ENCODE data around the gene KIFC3. TPM values are rescaled to one million over a fixed set of nuclear protein-coding genes. Genes with fewer than 3 reads are reported as not detected.

Gene KIFC3
- total and polyA plus RNA-seq, 7 experiments from 2014 or later = 0.73 to 9.2 (median 1.6) TPM; not detected in 3

DNA sequence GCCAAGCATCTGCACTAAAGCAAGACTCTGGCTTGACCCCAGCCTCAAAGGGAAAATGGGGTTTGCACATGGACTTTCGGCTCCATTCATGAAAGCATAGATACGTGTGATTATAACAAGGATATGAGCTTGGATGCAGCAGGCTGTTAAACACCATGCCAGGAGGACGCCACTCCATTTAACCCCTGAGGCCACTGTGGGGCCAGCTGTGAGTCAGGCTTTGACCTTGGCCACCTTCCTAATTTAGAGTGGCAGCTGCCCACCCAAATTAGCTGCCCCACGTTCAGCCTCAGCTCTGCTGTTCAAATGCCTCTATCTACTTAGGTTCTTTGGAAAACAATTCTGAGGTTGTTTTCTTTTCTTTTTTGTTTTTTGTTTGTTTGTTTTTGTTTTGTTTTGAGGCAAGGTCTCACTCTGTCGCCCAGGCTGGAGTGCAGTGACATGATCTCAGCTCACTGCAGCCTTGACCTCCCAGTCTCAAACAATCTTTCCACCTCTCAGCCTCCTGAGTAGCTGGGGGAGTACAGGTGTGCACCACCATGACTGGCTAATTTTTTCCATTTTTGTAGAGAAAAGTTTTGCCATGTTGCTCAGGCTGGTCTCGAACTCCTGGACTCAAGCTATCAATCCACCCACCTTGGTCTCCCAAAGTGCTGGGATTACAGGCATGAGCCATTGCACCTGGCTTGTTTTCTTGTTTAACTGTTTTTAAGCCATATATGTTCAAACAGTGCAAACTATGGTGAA lies 23.2 kb upstream of the KIFC3 start:
- ChIA-PET POLR2A (no interaction called here), CTCF (interaction anchor here (0.7 kb wide), 1 partner anchor 778 kb away, joined by 3 read pairs; no protein-coding TSS in a partner anchor)
- no peak overlapping the region for H3K4me3 Mint-ChIP-seq
- H3K36me3 ChIP-seq (ENCODE audit: control insufficient read depth in 2 of 3, insufficient read depth in 3 of 3, low read length in 3 of 3) = no peaks in the 10 kb centered on the region
- peaks cover 0 to 2% (median 0%) of the 10 kb centered on the region in 11 donors for H3K9me3 Mint-ChIP-seq
- H3K27me3 ChIP-seq (ENCODE audit: control insufficient read depth in 2 of 2, insufficient read depth in 2 of 2, low read length in 2 of 2) = no peaks in the 10 kb centered on the region
- no peaks in the 10 kb centered on the region for H3K9me3 ChIP-seq (ENCODE audit: control insufficient read depth in 2 of 3, low read length in 3 of 3)
- H3K4me1 ChIP-seq (ENCODE audit: control insufficient read depth in 2 of 2, insufficient read depth in 2 of 2, low read length in 2 of 2) = no peaks in the 10 kb centered on the region
- H3K27ac ChIP-seq (ENCODE audit: low read depth, low read length) = no peak overlapping the region
- no peak overlapping the region for H3K27ac Mint-ChIP-seq
- no peak overlapping the region for H3K4me3 ChIP-seq (ENCODE audit: low read length)
- H3K4me1 Mint-ChIP-seq = peaks cover 0 to 3% (median 0%) of the 10 kb centered on the region in 7 donors
- ATAC-seq = no peak
- DNase-seq = no peak
- intact Hi-C loops (cut with micrococcal nuclease) = no loop called here
- peaks cover 0 to 32% (median 6%) of the 10 kb centered on the region in 5 donors for H3K27me3 Mint-ChIP-seq
- H3K36me3 Mint-ChIP-seq = no peaks in the 10 kb centered on the region

GRCh38 chr16:57824888-57825287 lies 22.6 kb upstream of the KIFC3 start:
- no peak for ATAC-seq
- Mint-ChIP-seq H3K27me3 (peaks cover 0 to 32% (median 6%) of the 10 kb centered on the region in 5 donors), H3K27ac (no peak overlapping the region), H3K4me1 (peaks cover 0 to 3% (median 0%) of the 10 kb centered on the region in 7 donors), H3K4me3 (no peak overlapping the region), H3K9me3 (peaks cover 0 to 2% (median 0%) of the 10 kb centered on the region in 11 donors), H3K36me3 (no peaks in the 10 kb centered on the region)
- Histone ChIP-seq H3K36me3 (ENCODE audit: control insufficient read depth in 2 of 3, insufficient read depth in 3 of 3, low read length in 3 of 3) (no peaks in the 10 kb centered on the region), H3K27ac (ENCODE audit: low read depth, low read length) (no peak overlapping the region), H3K27me3 (ENCODE audit: control insufficient read depth in 2 of 2, insufficient read depth in 2 of 2, low read length in 2 of 2) (no peaks in the 10 kb centered on the region), H3K9me3 (ENCODE audit: control insufficient read depth in 2 of 3, low read length in 3 of 3) (no peaks in the 10 kb centered on the region), H3K4me1 (ENCODE audit: control insufficient read depth in 2 of 2, insufficient read depth in 2 of 2, low read length in 2 of 2) (no peaks in the 10 kb centered on the region), H3K4me3 (ENCODE audit: low read length) (no peak overlapping the region)
- CTCF ChIA-PET = no interaction called here
- POLR2A ChIA-PET = no interaction called here
- intact Hi-C loops (cut with micrococcal nuclease) = no loop called here
- no peak for DNase-seq

- ATAC-seq = no peak
- Histone ChIP-seq H3K4me3 (ENCODE audit: low read length) (no peak overlapping the region), H3K36me3 (ENCODE audit: control insufficient read depth in 2 of 3, insufficient read depth in 3 of 3, low read length in 3 of 3) (no peaks in the 10 kb centered on the region), H3K4me1 (ENCODE audit: control insufficient read depth in 2 of 2, insufficient read depth in 2 of 2, low read length in 2 of 2) (no peaks in the 10 kb centered on the region), H3K9me3 (ENCODE audit: control insufficient read depth in 2 of 3, low read length in 3 of 3) (no peaks in the 10 kb centered on the region), H3K27me3 (ENCODE audit: control insufficient read depth in 2 of 2, insufficient read depth in 2 of 2, low read length in 2 of 2) (no peaks in the 10 kb centered on the region), H3K27ac (ENCODE audit: low read depth, low read length) (no peak overlapping the region)
- Mint-ChIP-seq H3K4me3 (no peak overlapping the region), H3K4me1 (peaks cover 0 to 3% (median 0%) of the 10 kb centered on the region in 7 donors), H3K9me3 (peaks cover 0 to 2% (median 0%) of the 10 kb centered on the region in 11 donors), H3K27ac (no peak overlapping the region), H3K36me3 (no peaks in the 10 kb centered on the region), H3K27me3 (peaks cover 0 to 30% (median 6%) of the 10 kb centered on the region in 5 donors)
- DNase-seq = no peak
- ChIA-PET CTCF (no interaction called here), POLR2A (no interaction called here)
- intact Hi-C loops (cut with micrococcal nuclease) = no loop called here
Measured at GRCh38 chr16:57823836-57824235, 21.5 kb upstream of the KIFC3 start.

DNA sequence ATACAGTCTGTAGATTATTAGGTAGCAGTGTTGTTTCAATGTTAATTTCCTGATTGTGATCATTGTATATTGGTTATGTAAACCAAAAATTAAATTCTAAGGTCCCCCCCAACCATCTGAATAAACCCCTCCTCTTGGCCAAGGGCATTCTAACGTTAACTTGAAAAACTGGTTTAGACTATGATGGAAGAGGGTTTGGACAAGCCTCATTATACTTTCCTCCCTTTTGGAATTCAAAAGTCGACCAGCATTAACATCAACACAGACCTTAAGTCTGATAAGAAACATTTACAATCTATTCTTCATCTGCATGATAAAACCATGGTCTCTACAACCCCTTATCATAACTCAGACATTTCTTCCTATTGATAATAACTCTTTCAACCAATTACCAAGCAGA lies 20.6 kb upstream of the KIFC3 start:
- ATAC-seq = no peak
- H3K4me1 Mint-ChIP-seq = peaks cover 0 to 3% (median 0%) of the 10 kb centered on the region in 7 donors
- Histone ChIP-seq H3K27me3 (ENCODE audit: control insufficient read depth in 2 of 2, insufficient read depth in 2 of 2, low read length in 2 of 2) (no peaks in the 10 kb centered on the region), H3K36me3 (ENCODE audit: control insufficient read depth in 2 of 3, insufficient read depth in 3 of 3, low read length in 3 of 3) (no peaks in the 10 kb centered on the region), H3K27ac (ENCODE audit: low read depth, low read length) (no peak overlapping the region), H3K4me1 (ENCODE audit: control insufficient read depth in 2 of 2, insufficient read depth in 2 of 2, low read length in 2 of 2) (no peaks in the 10 kb centered on the region), H3K4me3 (ENCODE audit: low read length) (no peak overlapping the region), H3K9me3 (ENCODE audit: control insufficient read depth in 2 of 3, low read length in 3 of 3) (no peaks in the 10 kb centered on the region)
- CTCF ChIA-PET = no interaction called here
- no peak for DNase-seq
- intact Hi-C loops (cut with micrococcal nuclease) = no loop called here
- no peak overlapping the region for H3K27ac Mint-ChIP-seq
- POLR2A ChIA-PET = no interaction called here
- H3K27me3 Mint-ChIP-seq = peaks cover 0 to 30% (median 6%) of the 10 kb centered on the region in 5 donors
- peaks cover 0 to 2% (median 0%) of the 10 kb centered on the region in 11 donors for H3K9me3 Mint-ChIP-seq
- H3K36me3 Mint-ChIP-seq = no peaks in the 10 kb centered on the region
- H3K4me3 Mint-ChIP-seq = no peak overlapping the region

DNA sequence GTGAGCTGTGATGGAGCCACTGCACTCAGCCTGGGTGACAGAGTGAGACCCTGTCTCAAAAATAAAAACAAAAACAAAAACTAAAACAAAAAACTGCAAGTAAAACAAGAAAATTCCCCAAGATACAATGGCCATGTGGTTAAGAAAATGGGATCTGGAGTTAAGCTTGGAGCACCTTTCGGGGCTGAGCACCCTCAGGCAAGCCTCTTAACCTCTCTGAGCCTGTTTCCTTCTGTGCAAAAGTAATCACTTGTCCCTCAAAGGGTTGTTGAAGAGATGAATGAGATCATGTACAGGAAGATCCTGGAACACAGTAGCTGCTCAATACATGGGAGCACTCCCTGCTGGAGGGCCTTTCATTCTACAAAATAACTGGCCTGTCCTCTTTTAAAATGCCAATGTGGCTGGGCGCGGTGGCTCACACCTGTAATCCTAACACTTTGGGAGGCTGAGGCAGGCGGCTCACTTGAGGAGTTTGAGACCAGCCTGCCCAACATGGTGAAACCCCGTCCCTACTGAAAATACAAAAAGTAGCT lies 19.8 kb upstream of the KIFC3 start:
- no peaks in the 10 kb centered on the region for H3K9me3 ChIP-seq (ENCODE audit: control insufficient read depth in 2 of 3, low read length in 3 of 3)
- no peak overlapping the region for H3K27ac Mint-ChIP-seq
- intact Hi-C loops (cut with micrococcal nuclease) = no loop called here
- H3K4me1 ChIP-seq (ENCODE audit: control insufficient read depth in 2 of 2, insufficient read depth in 2 of 2, low read length in 2 of 2) = no peaks in the 10 kb centered on the region
- H3K4me3 Mint-ChIP-seq = no peak overlapping the region
- peaks cover 0 to 2% (median 0%) of the 10 kb centered on the region in 11 donors for H3K9me3 Mint-ChIP-seq
- ATAC-seq (no peak), DNase-seq (no peak)
- POLR2A ChIA-PET = no interaction called here
- H3K27ac ChIP-seq (ENCODE audit: low read depth, low read length) = no peak overlapping the region
- CTCF ChIA-PET = no interaction called here
- no peaks in the 10 kb centered on the region for H3K36me3 ChIP-seq (ENCODE audit: control insufficient read depth in 2 of 3, insufficient read depth in 3 of 3, low read length in 3 of 3)
- no peaks in the 10 kb centered on the region for H3K27me3 ChIP-seq (ENCODE audit: control insufficient read depth in 2 of 2, insufficient read depth in 2 of 2, low read length in 2 of 2)
- peaks cover 0 to 3% (median 0%) of the 10 kb centered on the region in 7 donors for H3K4me1 Mint-ChIP-seq
- peaks cover 0 to 30% (median 6%) of the 10 kb centered on the region in 5 donors for H3K27me3 Mint-ChIP-seq
- H3K36me3 Mint-ChIP-seq = no peaks in the 10 kb centered on the region
- no peak overlapping the region for H3K4me3 ChIP-seq (ENCODE audit: low read length)

- ATAC-seq = no peak
- ChIA-PET CTCF (no interaction called here), POLR2A (no interaction called here)
- no peak overlapping the region for H3K27ac Mint-ChIP-seq
- no peak overlapping the region for H3K27ac ChIP-seq (ENCODE audit: low read depth, low read length)
- H3K4me1 ChIP-seq (ENCODE audit: control insufficient read depth in 2 of 2, insufficient read depth in 2 of 2, low read length in 2 of 2) = peaks cover 0 to 5% of the 10 kb centered on the region in 2 donors
- H3K4me3 Mint-ChIP-seq = no peak overlapping the region
- no peaks in the 10 kb centered on the region for H3K36me3 ChIP-seq (ENCODE audit: control insufficient read depth in 2 of 3, insufficient read depth in 3 of 3, low read length in 3 of 3)
- H3K4me1 Mint-ChIP-seq = peaks cover 0 to 7% (median 0%) of the 10 kb centered on the region in 7 donors
- H3K9me3 ChIP-seq (ENCODE audit: control insufficient read depth in 2 of 3, low read length in 3 of 3) = no peaks in the 10 kb centered on the region
- no peaks in the 10 kb centered on the region for H3K36me3 Mint-ChIP-seq
- H3K27me3 ChIP-seq (ENCODE audit: control insufficient read depth in 2 of 2, insufficient read depth in 2 of 2, low read length in 2 of 2) = no peaks in the 10 kb centered on the region
- H3K27me3 Mint-ChIP-seq = peaks cover 0 to 30% (median 6%) of the 10 kb centered on the region in 5 donors
- DNase-seq = no peak
- no peak overlapping the region for H3K4me3 ChIP-seq (ENCODE audit: low read length)
- intact Hi-C loops (cut with micrococcal nuclease) = no loop called here
- peaks cover 0 to 2% (median 0%) of the 10 kb centered on the region in 11 donors for H3K9me3 Mint-ChIP-seq
Measured at GRCh38 chr16:57821149-57821971, 19.1 kb upstream of the KIFC3 start.
